ENCODE results near the gene ENOPH1.

The ENOPH1 gene

DNA sequence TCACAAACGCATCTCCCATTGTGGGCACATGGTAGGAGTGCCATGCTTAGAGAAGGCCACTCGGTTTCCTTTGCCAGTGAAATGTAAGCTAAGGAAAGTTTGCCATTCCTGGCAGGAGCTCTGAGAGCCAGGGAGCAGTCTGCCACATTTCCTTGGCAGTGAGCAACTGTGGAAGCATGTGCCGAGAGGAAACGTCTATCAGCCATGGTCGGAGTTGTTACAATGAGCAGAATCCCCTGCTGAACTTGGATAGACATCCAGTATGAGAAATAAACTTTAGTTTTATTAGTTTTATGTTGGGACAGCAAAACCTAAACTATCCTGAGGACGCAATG is 51.1 kb downstream of the ENOPH1 start:
- no peak overlapping the region for H3K4me3 ChIP-seq (ENCODE audit: low read depth, low read length)
- no peak for DNase-seq (ENCODE audit: low read depth)
- TF ChIP-seq, protein P1, sequence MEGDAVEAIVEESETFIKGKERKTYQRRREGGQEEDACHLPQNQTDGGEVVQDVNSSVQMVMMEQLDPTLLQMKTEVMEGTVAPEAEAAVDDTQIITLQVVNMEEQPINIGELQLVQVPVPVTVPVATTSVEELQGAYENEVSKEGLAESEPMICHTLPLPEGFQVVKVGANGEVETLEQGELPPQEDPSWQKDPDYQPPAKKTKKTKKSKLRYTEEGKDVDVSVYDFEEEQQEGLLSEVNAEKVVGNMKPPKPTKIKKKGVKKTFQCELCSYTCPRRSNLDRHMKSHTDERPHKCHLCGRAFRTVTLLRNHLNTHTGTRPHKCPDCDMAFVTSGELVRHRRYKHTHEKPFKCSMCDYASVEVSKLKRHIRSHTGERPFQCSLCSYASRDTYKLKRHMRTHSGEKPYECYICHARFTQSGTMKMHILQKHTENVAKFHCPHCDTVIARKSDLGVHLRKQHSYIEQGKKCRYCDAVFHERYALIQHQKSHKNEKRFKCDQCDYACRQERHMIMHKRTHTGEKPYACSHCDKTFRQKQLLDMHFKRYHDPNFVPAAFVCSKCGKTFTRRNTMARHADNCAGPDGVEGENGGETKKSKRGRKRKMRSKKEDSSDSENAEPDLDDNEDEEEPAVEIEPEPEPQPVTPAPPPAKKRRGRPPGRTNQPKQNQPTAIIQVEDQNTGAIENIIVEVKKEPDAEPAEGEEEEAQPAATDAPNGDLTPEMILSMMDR (IDR thresholded peaks at IDR 0.05; ENCODE audit: low read depth, low read length, missing control alignments), result no peak

DNA sequence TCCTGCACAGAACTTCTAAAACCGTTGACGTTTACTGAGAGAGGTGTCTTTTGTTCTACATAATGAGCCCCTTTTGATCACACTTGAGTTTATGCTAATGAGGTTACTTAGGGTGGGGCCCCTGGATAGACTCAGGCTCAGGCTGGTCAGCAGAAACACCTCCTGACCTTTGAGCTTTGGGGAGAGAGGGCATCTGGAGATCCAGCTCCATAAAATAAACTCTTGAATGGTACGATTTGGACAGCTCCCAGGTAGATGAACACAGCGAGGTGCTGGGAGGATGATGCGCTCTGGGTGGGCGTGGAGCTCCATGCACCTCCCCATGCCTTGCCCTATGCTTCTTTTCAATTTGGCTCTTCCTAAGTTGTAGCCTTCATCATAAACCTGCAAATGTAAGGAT is 52.0 kb downstream of the ENOPH1 start:
- H3K4me3 ChIP-seq (ENCODE audit: low read depth, low read length), result no peak overlapping the region
- TF ChIP-seq, protein P1 (IDR thresholded peaks at IDR 0.05; ENCODE audit: low read depth, low read length, missing control alignments), result no peak
- DNase-seq (ENCODE audit: low read depth), result no peak

DNA sequence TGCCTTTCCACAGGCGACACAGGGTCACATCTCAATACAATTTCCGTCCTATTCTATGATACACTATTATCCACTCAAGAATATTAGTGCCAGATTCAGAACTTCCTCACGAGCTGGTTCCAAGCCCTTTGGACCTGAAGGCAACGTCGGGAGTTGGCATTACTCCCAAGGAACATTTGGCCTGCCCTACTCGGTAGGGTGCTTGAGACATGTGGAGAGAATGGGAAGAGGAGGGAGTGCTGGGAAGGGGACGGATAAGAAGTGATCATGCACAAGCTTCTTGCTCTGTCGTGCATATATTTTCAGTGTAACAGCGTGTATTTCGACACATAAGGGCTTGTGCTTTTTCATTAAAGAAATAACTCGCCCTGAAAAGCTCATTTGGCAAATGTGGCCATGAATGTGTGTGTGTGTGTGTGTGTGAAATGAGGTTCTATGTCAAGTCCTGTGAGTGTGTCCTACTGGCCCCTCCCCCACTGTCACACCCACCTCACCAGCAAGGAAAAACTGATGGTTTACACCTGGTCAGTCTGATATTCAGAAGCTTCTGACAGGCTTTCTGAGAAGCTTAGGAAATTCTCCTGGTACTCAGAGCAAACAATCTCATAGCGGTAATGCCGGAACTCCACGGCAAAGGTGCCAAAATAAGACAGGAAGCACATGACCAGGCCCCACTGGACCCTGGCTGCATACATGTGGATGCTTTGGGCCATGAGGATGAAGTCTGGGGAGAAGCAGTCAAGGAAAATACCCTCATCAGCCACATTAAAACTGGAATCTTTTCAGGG is 54.8 kb downstream of the ENOPH1 start:
- no peak overlapping the region for H3K4me3 ChIP-seq (ENCODE audit: low read depth, low read length)
- DNase-seq (ENCODE audit: low read depth), result no peak
- TF ChIP-seq, protein P1 (IDR thresholded peaks at IDR 0.05; ENCODE audit: low read depth, low read length, missing control alignments), result no peak

DNA sequence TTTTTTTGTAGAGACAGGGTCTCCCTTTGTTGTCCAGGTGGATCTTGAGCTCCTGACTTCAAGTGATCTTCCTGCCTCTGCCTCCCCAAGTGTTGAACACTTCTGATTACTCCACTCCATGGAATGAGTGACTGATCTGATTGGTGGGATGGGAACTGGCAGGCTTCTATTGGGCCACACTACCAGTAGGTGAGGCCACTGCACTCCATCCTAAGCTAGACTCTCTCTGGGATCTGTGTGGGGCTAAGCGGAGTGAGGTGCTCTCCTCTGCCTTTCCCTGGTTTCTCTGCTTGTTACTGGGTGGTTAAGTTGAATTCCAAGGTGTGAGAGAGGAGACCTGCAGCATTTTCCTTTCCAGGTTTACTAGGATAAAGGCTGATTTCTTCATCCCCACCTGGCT is 58.7 kb downstream of the ENOPH1 start:
- TF ChIP-seq, protein P1 (IDR thresholded peaks at IDR 0.05; ENCODE audit: low read depth, low read length, missing control alignments), result no peak
- no peak for DNase-seq (ENCODE audit: low read depth)

DNA sequence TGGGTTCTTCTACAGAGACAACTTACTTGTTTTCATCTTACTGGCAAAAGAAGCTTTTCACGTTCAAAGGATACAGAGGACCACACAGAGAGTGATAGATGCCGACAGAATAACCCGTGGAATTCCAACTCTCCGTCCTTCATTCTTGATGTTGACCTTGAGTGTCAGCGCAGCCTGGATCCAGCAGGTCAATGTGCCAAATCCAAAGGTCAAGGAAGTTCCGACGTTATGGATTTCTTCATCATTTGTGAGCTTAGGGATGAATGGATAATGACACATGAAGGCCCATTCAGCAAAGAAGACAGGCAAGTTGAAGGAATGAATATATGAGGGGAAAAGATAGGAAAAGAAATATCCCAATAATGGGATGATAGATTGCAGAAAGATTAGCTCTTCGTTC is 59.6 kb downstream of the ENOPH1 start:
- DNase-seq (ENCODE audit: low read depth), result no peak
- H3K4me3 ChIP-seq (ENCODE audit: low read depth, low read length), result no peak overlapping the region
- TF ChIP-seq, protein P1 (IDR thresholded peaks at IDR 0.05; ENCODE audit: low read depth, low read length, missing control alignments), result no peak

More for the DNA sequence above, 58.7 kb downstream of the ENOPH1 start:
- H3K4me3 ChIP-seq (ENCODE audit: low read depth, low read length), result no peak overlapping the region

DNA sequence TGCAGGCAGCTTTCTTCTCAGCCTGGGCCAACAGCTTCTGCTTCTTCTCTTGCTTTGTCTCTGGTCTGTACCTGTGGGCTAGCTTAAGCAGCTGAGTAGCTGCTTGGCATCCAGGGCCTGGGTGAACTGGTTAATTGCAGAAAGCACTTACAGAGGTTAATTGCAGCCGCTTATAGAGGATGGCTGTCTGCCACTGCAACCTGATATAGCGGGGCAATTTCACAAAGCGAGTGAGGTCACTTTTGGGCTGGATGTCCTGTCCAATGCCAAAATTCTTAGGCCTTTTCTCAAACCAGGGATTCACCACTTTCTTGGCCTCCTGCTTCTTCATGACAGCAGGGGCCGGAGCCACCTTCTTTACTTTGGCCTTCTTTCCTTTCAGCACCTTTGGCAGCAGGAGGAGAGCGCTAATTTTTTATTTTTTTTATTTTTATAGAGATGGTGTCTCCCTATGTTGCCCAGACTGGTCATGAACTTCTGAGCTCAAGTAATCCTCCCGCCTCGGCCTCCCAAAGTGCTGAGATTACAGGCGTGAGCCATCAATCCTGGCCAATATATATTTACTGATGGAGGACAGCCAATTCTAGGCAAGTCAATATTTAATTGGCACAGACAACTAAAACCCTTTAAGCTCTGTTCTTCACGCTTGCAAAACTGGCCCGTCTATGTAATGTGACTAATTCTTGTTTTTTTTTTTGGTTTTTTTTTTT is 61.0 kb downstream of the ENOPH1 start:
- DNase-seq (ENCODE audit: low read depth), result no peak
- H3K4me3 ChIP-seq (ENCODE audit: low read depth, low read length), result no peak overlapping the region
- TF ChIP-seq, protein P1 (IDR thresholded peaks at IDR 0.05; ENCODE audit: low read depth, low read length, missing control alignments), result no peak
